GM19463 (cell line): ENCODE measurements around the gene TMEM63B.
A peak's percentile ranks its signal among the peaks of the same experiment; 100 is the strongest.
"Not testable (repeated sequence)": the region's sequence is repeated elsewhere in the genome, so short reads cannot be mapped to it uniquely, and the experiment has no call there.

Experiments
- ATAC-seq: cut with Tn5 transposase; IDR thresholded peaks from one replicate; pipeline ENCODE4 v1.9.1; 2021; ENCODE audit warnings: mild to moderate bottlenecking, moderate library complexity; ENCODE audit not compliant: unreplicated experiment

TMEM63B gene

GRCh38 chr6:44094403-44095242, 32.7 kb upstream of the TMEM63B start:
- ATAC-seq = no peak

GRCh38 chr6:44095243-44095623, 32.1 kb upstream of the TMEM63B start:
- not testable (repeated sequence) for ATAC-seq

- ATAC-seq = peak; percentile 68
These were observed 30.7 kb upstream of the TMEM63B start for GRCh38 chr6:44096612-44097011.

GRCh38 chr6:44097782-44098317, 29.5 kb upstream of the TMEM63B start:
- no peak for ATAC-seq

- ATAC-seq = no peak
These were observed 28.2 kb upstream of the TMEM63B start for GRCh38 chr6:44099192-44099591.

GRCh38 chr6:44100088-44100550, 27.2 kb upstream of the TMEM63B start:
- ATAC-seq = no peak

- ATAC-seq = no peak
These were observed 25.5 kb upstream of the TMEM63B start for GRCh38 chr6:44101832-44102231.

- no peak for ATAC-seq
These were observed 24.8 kb upstream of the TMEM63B start for GRCh38 chr6:44102527-44102926.

- ATAC-seq = no peak
These were observed 22.8 kb upstream of the TMEM63B start for GRCh38 chr6:44104481-44105021.

GRCh38 chr6:44105146-44105545, 22.2 kb upstream of the TMEM63B start:
- ATAC-seq = no peak

- ATAC-seq = no peak
These were observed 21.2 kb upstream of the TMEM63B start for GRCh38 chr6:44105993-44106740.

- no peak for ATAC-seq
These were observed 20.3 kb upstream of the TMEM63B start for GRCh38 chr6:44107017-44107416.

- ATAC-seq = no peak
These were observed 18.9 kb upstream of the TMEM63B start for GRCh38 chr6:44108471-44108870.

- no peak for ATAC-seq
These were observed 18.1 kb upstream of the TMEM63B start for GRCh38 chr6:44109212-44109611.

- no peak for ATAC-seq
These were observed 17.2 kb upstream of the TMEM63B start for GRCh38 chr6:44110005-44110676.

- ATAC-seq = no peak
These were observed 16.4 kb upstream of the TMEM63B start for GRCh38 chr6:44110966-44111365.

- no peak for ATAC-seq
These were observed 15.6 kb upstream of the TMEM63B start for GRCh38 chr6:44111434-44112417.

GRCh38 chr6:44113414-44113813, 13.9 kb upstream of the TMEM63B start:
- no peak for ATAC-seq

GRCh38 chr6:44115866-44116265, 11.5 kb upstream of the TMEM63B start:
- ATAC-seq = no peak
